Skeletal muscle satellite cell (primary cell): ENCODE results near the gene CCBE1.

ENCODE experiments used
- H3K27me3 ChIP-seq: 2 replicates; pipeline ENCODE4 v1.7.0; 2013; ENCODE audit warnings: low read length; ENCODE audit not compliant: control insufficient read depth, insufficient read depth
- H3K36me3 ChIP-seq: 2 replicates; pipeline ENCODE4 v1.7.0; 2013; ENCODE audit warnings: mild to moderate bottlenecking, control low read depth, low read length; ENCODE audit not compliant: insufficient read depth
- H3K4me1 ChIP-seq: 2 replicates; pipeline ENCODE4 v1.7.0; 2013; ENCODE audit warnings: low read length; ENCODE audit not compliant: control insufficient read depth, insufficient read depth
- H3K4me2 ChIP-seq: 2 replicates; pipeline ENCODE4 v1.7.0; 2013; ENCODE audit warnings: mild to moderate bottlenecking, low read length
- H3K4me3 ChIP-seq: 2 replicates; pipeline ENCODE4 v1.7.0; 2013; ENCODE audit warnings: low read length
- H3K9ac ChIP-seq: 2 replicates; pipeline ENCODE4 v1.7.0; 2013; ENCODE audit warnings: mild to moderate bottlenecking, low read depth, low read length, moderate library complexity
- H3K9me3 ChIP-seq: replicated peaks from 2 replicates; pipeline ENCODE4 v1.7.0; 2013; ENCODE audit warnings: mild to moderate bottlenecking, control low read depth, low read length

CCBE1 gene

GRCh38 chr18:59696311-59697235, 650 bp downstream of the CCBE1 start:
- H3K27me3 ChIP-seq, result no peaks in the 10 kb centered on the region
- H3K36me3 ChIP-seq, result peaks cover 20% of the 10 kb centered on the region
- peak overlapping the region; percentile 86 for H3K4me3 ChIP-seq
- no peaks in the 10 kb centered on the region for H3K9me3 ChIP-seq
- peak overlapping the region; percentile 95 for H3K9ac ChIP-seq
- H3K4me2 ChIP-seq, result peak overlapping the region; percentile 87
- H3K4me1 ChIP-seq, result peaks cover 44% of the 10 kb centered on the region

GRCh38 chr18:59695551-59695950, 1.7 kb downstream of the CCBE1 start:
- H3K9ac ChIP-seq, result peak overlapping the region; percentile 95
- H3K4me1 ChIP-seq, result peaks cover 54% of the 10 kb centered on the region
- peak overlapping the region; percentile 87 for H3K4me2 ChIP-seq

GRCh38 chr18:59694824-59695223, 2.4 kb downstream of the CCBE1 start:
- Histone ChIP-seq H3K4me1 (peaks cover 61% of the 10 kb centered on the region), H3K27me3 (no peaks in the 10 kb centered on the region), H3K9ac (peak overlapping the region; percentile 95), H3K36me3 (peaks cover 20% of the 10 kb centered on the region), H3K9me3 (no peaks in the 10 kb centered on the region), H3K4me3 (peak overlapping the region; percentile 86), H3K4me2 (peak overlapping the region; percentile 87)

More at GRCh38 chr18:59695551-59695950, 1.7 kb downstream of the CCBE1 start:
- Histone ChIP-seq H3K27me3 (no peaks in the 10 kb centered on the region), H3K36me3 (peaks cover 20% of the 10 kb centered on the region), H3K9me3 (no peaks in the 10 kb centered on the region), H3K4me3 (peak overlapping the region; percentile 86)

GRCh38 chr18:59691996-59692395, 5.2 kb downstream of the CCBE1 start:
- Histone ChIP-seq H3K4me2 (peak overlapping the region; percentile 15), H3K4me1 (peaks cover 51% of the 10 kb centered on the region), H3K4me3 (no peak overlapping the region), H3K9ac (no peak overlapping the region), H3K9me3 (no peaks in the 10 kb centered on the region), H3K36me3 (peaks cover 23% of the 10 kb centered on the region), H3K27me3 (no peaks in the 10 kb centered on the region)

- Histone ChIP-seq H3K36me3 (peaks cover 23% of the 10 kb centered on the region), H3K4me1 (peaks cover 55% of the 10 kb centered on the region), H3K27me3 (no peaks in the 10 kb centered on the region), H3K9me3 (no peaks in the 10 kb centered on the region), H3K4me3 (peak overlapping the region; percentile 36), H3K4me2 (peak overlapping the region; percentile 64), H3K9ac (no peak overlapping the region)
Observed at GRCh38 chr18:59690996-59691395, 6.2 kb downstream of the CCBE1 start.

- H3K4me2 ChIP-seq, result peak overlapping the region; percentile 64
- H3K9ac ChIP-seq, result peak overlapping the region; percentile 9
- no peaks in the 10 kb centered on the region for H3K27me3 ChIP-seq
- peaks cover 53% of the 10 kb centered on the region for H3K4me1 ChIP-seq
- H3K36me3 ChIP-seq, result peaks cover 25% of the 10 kb centered on the region
- no peaks in the 10 kb centered on the region for H3K9me3 ChIP-seq
- H3K4me3 ChIP-seq, result peak overlapping the region; percentile 36
Observed at GRCh38 chr18:59690186-59690982, 6.8 kb downstream of the CCBE1 start.

- Histone ChIP-seq H3K36me3 (peaks cover 22% of the 10 kb centered on the region), H3K4me3 (no peak overlapping the region), H3K27me3 (no peaks in the 10 kb centered on the region), H3K9me3 (no peaks in the 10 kb centered on the region), H3K4me1 (peaks cover 47% of the 10 kb centered on the region), H3K9ac (no peak overlapping the region), H3K4me2 (peak overlapping the region; percentile 64)
Observed at GRCh38 chr18:59689756-59690155, 7.5 kb downstream of the CCBE1 start.

GRCh38 chr18:59686260-59686659, 11.0 kb downstream of the CCBE1 start:
- H3K4me2 ChIP-seq, result no peak overlapping the region
- no peak overlapping the region for H3K4me3 ChIP-seq
- H3K27me3 ChIP-seq, result no peaks in the 10 kb centered on the region
- no peaks in the 10 kb centered on the region for H3K9me3 ChIP-seq
- H3K9ac ChIP-seq, result no peak overlapping the region
- H3K36me3 ChIP-seq, result peaks cover 17% of the 10 kb centered on the region
- H3K4me1 ChIP-seq, result peaks cover 28% of the 10 kb centered on the region

- Histone ChIP-seq H3K4me3 (no peak overlapping the region), H3K9ac (no peak overlapping the region), H3K27me3 (no peaks in the 10 kb centered on the region), H3K4me1 (peaks cover 23% of the 10 kb centered on the region), H3K4me2 (no peak overlapping the region), H3K9me3 (no peaks in the 10 kb centered on the region), H3K36me3 (peaks cover 18% of the 10 kb centered on the region)
Observed at GRCh38 chr18:59685501-59685900, 11.7 kb downstream of the CCBE1 start.

GRCh38 chr18:59684777-59685176, 12.4 kb downstream of the CCBE1 start:
- Histone ChIP-seq H3K4me2 (no peak overlapping the region), H3K36me3 (peaks cover 18% of the 10 kb centered on the region), H3K9me3 (no peaks in the 10 kb centered on the region), H3K4me3 (no peak overlapping the region), H3K4me1 (peaks cover 17% of the 10 kb centered on the region), H3K27me3 (no peaks in the 10 kb centered on the region), H3K9ac (no peak overlapping the region)

GRCh38 chr18:59681521-59682004, 15.7 kb downstream of the CCBE1 start:
- Histone ChIP-seq H3K4me3 (no peak overlapping the region), H3K4me1 (peaks cover 17% of the 10 kb centered on the region), H3K36me3 (peaks cover 20% of the 10 kb centered on the region), H3K9me3 (no peaks in the 10 kb centered on the region), H3K9ac (no peak overlapping the region), H3K27me3 (no peaks in the 10 kb centered on the region), H3K4me2 (no peak overlapping the region)
